ENCODE results near the gene DSG4. TPM values are rescaled to one million over a fixed set of nuclear protein-coding genes. Genes with fewer than 3 reads are reported as not detected.

DSG4 gene
- polyA plus RNA-seq, 3 donors: not detected

DNA sequence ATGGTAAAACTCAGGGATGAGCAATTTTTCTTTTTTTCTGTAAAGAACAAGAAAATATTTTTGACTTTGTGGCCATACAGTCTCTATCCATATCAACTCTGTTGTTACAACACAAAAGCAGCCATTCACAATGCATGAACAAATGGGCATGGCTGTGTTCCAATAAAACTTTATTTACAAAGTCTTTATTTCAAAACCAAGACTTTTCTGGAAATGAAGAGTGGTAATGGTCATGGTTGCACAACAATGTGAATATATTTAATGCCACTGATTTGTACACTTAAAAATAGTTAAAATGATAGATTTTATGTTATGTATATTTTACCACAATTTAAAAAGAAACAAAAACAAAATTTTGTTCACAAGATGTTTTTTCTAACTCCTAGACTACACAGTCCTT, 69.3 kb downstream of the DSG4 start:
- no peak for DNase-seq
- peaks cover 0 to 1% (median 1%) of the 10 kb centered on the region in 3 donors for H3K27me3 Mint-ChIP-seq (ENCODE audit: low read depth in 3 of 3)
- H3K4me3 ChIP-seq (replicated peaks in 1 of 3; ENCODE audit: low read depth in 2 of 3, low read length in 3 of 3): no peak overlapping the region

DNA sequence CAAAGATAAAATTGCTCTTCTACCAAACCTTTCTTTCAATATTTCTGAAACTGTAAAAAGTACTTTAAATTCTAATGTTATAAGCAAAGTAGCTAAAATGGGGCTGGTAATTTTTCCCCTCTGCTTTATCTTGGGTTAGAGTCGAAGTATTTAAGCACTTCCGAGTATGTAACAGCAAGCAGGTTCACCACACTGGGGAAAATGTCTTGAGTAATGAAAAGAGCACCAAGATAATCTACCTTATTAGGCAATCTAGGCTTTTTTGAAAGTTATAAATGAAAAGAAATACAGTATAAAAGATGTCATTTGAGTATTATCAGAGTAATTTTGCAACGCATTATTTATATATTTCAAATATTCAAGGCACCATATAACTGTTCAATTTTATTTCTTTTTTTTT, 70.3 kb downstream of the DSG4 start:
- no peaks in the 10 kb centered on the region for H3K36me3 Mint-ChIP-seq
- Histone ChIP-seq H3K79me2 (ENCODE audit: insufficient read depth, low read length) (no peaks in the 10 kb centered on the region), H3K9me3 (replicated peaks in 1 of 2; ENCODE audit: control insufficient read depth in 1 of 2, insufficient read depth in 1 of 2, low read length in 2 of 2) (no peaks in the 10 kb centered on the region), H3K27me3 (ENCODE audit: control insufficient read depth in 2 of 2, insufficient read depth in 2 of 2, low read length in 2 of 2) (no peaks in the 10 kb centered on the region), H3K36me3 (replicated peaks in 1 of 2; ENCODE audit: control insufficient read depth in 1 of 2, insufficient read depth in 2 of 2, low read length in 2 of 2) (no peaks in the 10 kb centered on the region), H4K20me1 (ENCODE audit: insufficient read depth, low read length) (no peaks in the 10 kb centered on the region), H3K4me1 (ENCODE audit: control insufficient read depth in 1 of 2, insufficient read depth in 2 of 2, low read length in 2 of 2) (peaks cover 0 to 6% of the 10 kb centered on the region in 2 donors), H3K27ac (ENCODE audit: low read depth in 1 of 2, low read length in 2 of 2) (no peak overlapping the region), H3K4me2 (replicated peaks; ENCODE audit: extremely low read depth, low read length, poor library complexity, severe bottlenecking) (no peak overlapping the region), H3K4me3 (replicated peaks in 1 of 3; ENCODE audit: low read depth in 2 of 3, low read length in 3 of 3) (no peak overlapping the region), H3K9ac (ENCODE audit: insufficient read depth, low read length, poor library complexity, severe bottlenecking) (no peak overlapping the region), H2AFZ (ENCODE audit: insufficient read depth, low read depth, low read length, poor library complexity, severe bottlenecking) (no peak overlapping the region)
- H3K4me3 Mint-ChIP-seq: no peak overlapping the region
- peaks cover 0 to 1% (median 0%) of the 10 kb centered on the region in 7 donors for H3K9me3 Mint-ChIP-seq
- H3K4me1 Mint-ChIP-seq: peaks cover 10% of the 10 kb centered on the region
- WGBS (ENCODE audit: insufficient coverage): no CpG with 5 or more reads among the region's 3 CpGs
- peaks cover 0 to 1% (median 1%) of the 10 kb centered on the region in 3 donors for H3K27me3 Mint-ChIP-seq (ENCODE audit: low read depth in 3 of 3)
- TF ChIP-seq, protein P1, sequence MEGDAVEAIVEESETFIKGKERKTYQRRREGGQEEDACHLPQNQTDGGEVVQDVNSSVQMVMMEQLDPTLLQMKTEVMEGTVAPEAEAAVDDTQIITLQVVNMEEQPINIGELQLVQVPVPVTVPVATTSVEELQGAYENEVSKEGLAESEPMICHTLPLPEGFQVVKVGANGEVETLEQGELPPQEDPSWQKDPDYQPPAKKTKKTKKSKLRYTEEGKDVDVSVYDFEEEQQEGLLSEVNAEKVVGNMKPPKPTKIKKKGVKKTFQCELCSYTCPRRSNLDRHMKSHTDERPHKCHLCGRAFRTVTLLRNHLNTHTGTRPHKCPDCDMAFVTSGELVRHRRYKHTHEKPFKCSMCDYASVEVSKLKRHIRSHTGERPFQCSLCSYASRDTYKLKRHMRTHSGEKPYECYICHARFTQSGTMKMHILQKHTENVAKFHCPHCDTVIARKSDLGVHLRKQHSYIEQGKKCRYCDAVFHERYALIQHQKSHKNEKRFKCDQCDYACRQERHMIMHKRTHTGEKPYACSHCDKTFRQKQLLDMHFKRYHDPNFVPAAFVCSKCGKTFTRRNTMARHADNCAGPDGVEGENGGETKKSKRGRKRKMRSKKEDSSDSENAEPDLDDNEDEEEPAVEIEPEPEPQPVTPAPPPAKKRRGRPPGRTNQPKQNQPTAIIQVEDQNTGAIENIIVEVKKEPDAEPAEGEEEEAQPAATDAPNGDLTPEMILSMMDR (IDR thresholded peaks at IDR 0.05): no peak
- DNase-seq: no peak
- intact Hi-C loops (cut with micrococcal nuclease): no loop called here
- no peak overlapping the region for H3K27ac Mint-ChIP-seq

More for the DNA sequence above, 69.3 kb downstream of the DSG4 start:
- intact Hi-C loops (cut with micrococcal nuclease): no loop called here
- no peaks in the 10 kb centered on the region for H3K79me2 ChIP-seq (ENCODE audit: insufficient read depth, low read length)
- TF ChIP-seq, protein P1 (IDR thresholded peaks at IDR 0.05): no peak
- peaks cover 10% of the 10 kb centered on the region for H3K4me1 Mint-ChIP-seq
- peaks cover 0 to 6% of the 10 kb centered on the region in 2 donors for H3K4me1 ChIP-seq (ENCODE audit: control insufficient read depth in 1 of 2, insufficient read depth in 2 of 2, low read length in 2 of 2)
- H2AFZ ChIP-seq (ENCODE audit: insufficient read depth, low read depth, low read length, poor library complexity, severe bottlenecking): no peak overlapping the region
- H3K27ac ChIP-seq (ENCODE audit: low read depth in 1 of 2, low read length in 2 of 2): no peak overlapping the region
- H3K36me3 ChIP-seq (replicated peaks in 1 of 2; ENCODE audit: control insufficient read depth in 1 of 2, insufficient read depth in 2 of 2, low read length in 2 of 2): no peaks in the 10 kb centered on the region
- no peak overlapping the region for H3K27ac Mint-ChIP-seq
- no peaks in the 10 kb centered on the region for H3K27me3 ChIP-seq (ENCODE audit: control insufficient read depth in 2 of 2, insufficient read depth in 2 of 2, low read length in 2 of 2)
- no peaks in the 10 kb centered on the region for H3K36me3 Mint-ChIP-seq
- H3K9me3 ChIP-seq (replicated peaks in 1 of 2; ENCODE audit: control insufficient read depth in 1 of 2, insufficient read depth in 1 of 2, low read length in 2 of 2): no peaks in the 10 kb centered on the region
- peaks cover 0 to 1% (median 0%) of the 10 kb centered on the region in 7 donors for H3K9me3 Mint-ChIP-seq
- no peak overlapping the region for H3K4me3 Mint-ChIP-seq
- no peak overlapping the region for H3K4me2 ChIP-seq (replicated peaks; ENCODE audit: extremely low read depth, low read length, poor library complexity, severe bottlenecking)
- H4K20me1 ChIP-seq (ENCODE audit: insufficient read depth, low read length): no peaks in the 10 kb centered on the region
- no peak overlapping the region for H3K9ac ChIP-seq (ENCODE audit: insufficient read depth, low read length, poor library complexity, severe bottlenecking)

Data from CD14-positive monocyte (primary cell).